ENCODE measurements around the gene ERLEC1.

ERLEC1 gene

DNA sequence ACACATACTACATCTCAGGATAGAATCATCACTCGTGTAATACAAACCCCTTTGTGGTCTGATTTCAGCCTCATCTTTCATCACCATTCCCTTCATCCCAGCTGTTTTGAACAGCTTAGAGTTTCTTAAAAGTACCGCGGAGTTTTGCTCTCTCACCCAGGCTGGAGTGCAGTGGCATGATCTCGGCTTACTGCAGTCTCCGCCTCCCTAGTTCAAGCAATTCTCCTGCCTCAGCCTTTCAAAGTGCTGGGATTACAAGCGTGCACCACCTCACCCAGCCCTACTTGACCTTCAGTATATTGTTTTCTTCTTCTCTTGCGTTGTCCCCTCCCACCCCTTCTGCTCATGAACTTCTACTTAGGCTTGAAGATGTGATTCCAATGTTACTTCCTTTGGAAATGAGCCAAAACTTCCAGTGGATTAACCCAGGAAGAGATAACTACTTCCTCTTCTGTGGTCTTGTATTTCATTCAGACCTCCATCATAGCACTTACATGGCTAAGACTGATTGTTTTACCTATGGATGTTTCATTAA lies 15.8 kb downstream of the ERLEC1 start:
- TF ChIP-seq HDGF (IDR thresholded peaks at IDR 0.05; ENCODE audit: borderline replicate concordance) (no peak), ARNT (IDR thresholded peaks at IDR 0.05) (no peak), FOXM1 (IDR thresholded peaks at IDR 0.05; ENCODE audit: borderline replicate concordance) (no peak), NFRKB (IDR thresholded peaks at IDR 0.05) (no peak), BHLHE40 (IDR thresholded peaks at IDR 0.05; ENCODE audit: borderline replicate concordance) (no peak), LEF1 (IDR thresholded peaks at IDR 0.05; ENCODE audit: borderline replicate concordance) (no peak), ZNF384 (IDR thresholded peaks at IDR 0.05) (no peak), SUZ12 (IDR thresholded peaks at IDR 0.05) (no peak), TARDBP (IDR thresholded peaks at IDR 0.05) (no peak), L3MBTL2 (conservative IDR thresholded peaks at IDR 0.05) (no peak), FOXA1 (IDR thresholded peaks at IDR 0.05) (no peak), FOXK2 (IDR thresholded peaks at IDR 0.05) (no peak), CTBP1 (IDR thresholded peaks at IDR 0.05; ENCODE audit: borderline replicate concordance) (no peak), ELF4 (IDR thresholded peaks at IDR 0.05) (no peak)
- TF ChIP-seq, protein P1, sequence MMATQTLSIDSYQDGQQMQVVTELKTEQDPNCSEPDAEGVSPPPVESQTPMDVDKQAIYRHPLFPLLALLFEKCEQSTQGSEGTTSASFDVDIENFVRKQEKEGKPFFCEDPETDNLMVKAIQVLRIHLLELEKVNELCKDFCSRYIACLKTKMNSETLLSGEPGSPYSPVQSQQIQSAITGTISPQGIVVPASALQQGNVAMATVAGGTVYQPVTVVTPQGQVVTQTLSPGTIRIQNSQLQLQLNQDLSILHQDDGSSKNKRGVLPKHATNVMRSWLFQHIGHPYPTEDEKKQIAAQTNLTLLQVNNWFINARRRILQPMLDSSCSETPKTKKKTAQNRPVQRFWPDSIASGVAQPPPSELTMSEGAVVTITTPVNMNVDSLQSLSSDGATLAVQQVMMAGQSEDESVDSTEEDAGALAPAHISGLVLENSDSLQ (IDR thresholded peaks at IDR 0.05), result no peak
- DNase-seq (ENCODE audit: extremely low spot score), result no peak
- ChIA-PET POLR2A (no interaction called here), CTCF (interaction anchor here (0.5 kb wide), 1 partner anchor 643 kb away, joined by 3 read pairs; no protein-coding TSS in a partner anchor)

GRCh38 chr2:53811601-53812000 lies 24.8 kb downstream of the ERLEC1 start:
- ChIA-PET CTCF (no interaction called here), POLR2A (no interaction called here)
- TF ChIP-seq, protein P1 (IDR thresholded peaks at IDR 0.05), result no peak
- TF ChIP-seq FOXA1 (IDR thresholded peaks at IDR 0.05), result no peak
- no peak for TF ChIP-seq TARDBP (IDR thresholded peaks at IDR 0.05)
- no peak for TF ChIP-seq ZNF384 (IDR thresholded peaks at IDR 0.05)
- DNase-seq (ENCODE audit: extremely low spot score), result no peak

GRCh38 chr2:53813151-53813550 lies 26.3 kb downstream of the ERLEC1 start:
- no peak for DNase-seq (ENCODE audit: extremely low spot score)
- ChIA-PET CTCF (interaction anchor here (0.7 to 1.0 kb wide), 2 partner anchors 147 to 389 kb away, joined by 3 to 10 read pairs; no protein-coding TSS in a partner anchor), POLR2A (no interaction called here)
- no peak for TF ChIP-seq TARDBP (IDR thresholded peaks at IDR 0.05)
- no peak for TF ChIP-seq FOXM1 (IDR thresholded peaks at IDR 0.05; ENCODE audit: borderline replicate concordance)
- no peak for TF ChIP-seq FOXA1 (IDR thresholded peaks at IDR 0.05)
- TF ChIP-seq ARNT (IDR thresholded peaks at IDR 0.05), result no peak
- no peak for TF ChIP-seq ELF4 (IDR thresholded peaks at IDR 0.05)
- no peak for TF ChIP-seq FOXK2 (IDR thresholded peaks at IDR 0.05)
- no peak for TF ChIP-seq L3MBTL2 (conservative IDR thresholded peaks at IDR 0.05)

DNA sequence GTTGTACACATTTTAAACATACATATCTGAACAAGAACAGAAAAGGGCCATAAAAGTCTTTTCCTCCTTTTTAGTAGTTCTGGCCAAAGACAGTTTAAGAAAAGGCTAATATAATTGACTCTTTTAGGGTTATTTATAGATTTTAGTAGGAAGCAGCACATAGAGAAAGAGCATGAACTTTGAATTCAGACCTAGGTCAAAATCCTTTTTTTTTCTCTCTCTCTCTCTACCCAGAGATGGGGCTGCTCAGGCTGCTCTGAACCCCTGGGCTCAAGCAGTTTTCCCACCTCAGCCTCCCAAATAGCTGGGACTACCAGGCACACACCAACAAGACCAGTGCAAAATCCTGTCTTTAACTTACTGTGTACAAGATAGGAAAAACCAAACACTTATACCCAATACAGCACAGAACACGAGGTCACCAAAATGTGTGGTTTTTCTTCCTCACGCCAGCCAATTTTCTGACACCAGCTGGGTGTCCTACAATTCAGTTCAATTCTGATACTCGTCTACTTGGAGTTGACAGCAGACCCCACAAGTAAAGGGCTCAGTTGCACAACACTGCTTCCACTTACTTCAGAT lies 32.1 kb downstream of the ERLEC1 start:
- DNase-seq (ENCODE audit: extremely low spot score), result no peak
- ChIA-PET POLR2A (no interaction called here), CTCF (no interaction called here)
- TF ChIP-seq ARNT (IDR thresholded peaks at IDR 0.05) (no peak), HDGF (IDR thresholded peaks at IDR 0.05; ENCODE audit: borderline replicate concordance) (no peak), ZNF384 (IDR thresholded peaks at IDR 0.05) (no peak), SP1 (IDR thresholded peaks at IDR 0.05) (no peak), LEF1 (IDR thresholded peaks at IDR 0.05; ENCODE audit: borderline replicate concordance) (no peak), ELF4 (IDR thresholded peaks at IDR 0.05) (no peak), CTBP1 (IDR thresholded peaks at IDR 0.05; ENCODE audit: borderline replicate concordance) (no peak), FOXA1 (IDR thresholded peaks at IDR 0.05) (no peak), BHLHE40 (IDR thresholded peaks at IDR 0.05; ENCODE audit: borderline replicate concordance) (no peak), L3MBTL2 (conservative IDR thresholded peaks at IDR 0.05) (no peak), FOXK2 (IDR thresholded peaks at IDR 0.05) (no peak), NFRKB (IDR thresholded peaks at IDR 0.05) (no peak), FOXM1 (IDR thresholded peaks at IDR 0.05; ENCODE audit: borderline replicate concordance) (no peak), SUZ12 (IDR thresholded peaks at IDR 0.05) (no peak), TARDBP (IDR thresholded peaks at IDR 0.05) (no peak)
- TF ChIP-seq, protein P1 (IDR thresholded peaks at IDR 0.05), result no peak

DNA sequence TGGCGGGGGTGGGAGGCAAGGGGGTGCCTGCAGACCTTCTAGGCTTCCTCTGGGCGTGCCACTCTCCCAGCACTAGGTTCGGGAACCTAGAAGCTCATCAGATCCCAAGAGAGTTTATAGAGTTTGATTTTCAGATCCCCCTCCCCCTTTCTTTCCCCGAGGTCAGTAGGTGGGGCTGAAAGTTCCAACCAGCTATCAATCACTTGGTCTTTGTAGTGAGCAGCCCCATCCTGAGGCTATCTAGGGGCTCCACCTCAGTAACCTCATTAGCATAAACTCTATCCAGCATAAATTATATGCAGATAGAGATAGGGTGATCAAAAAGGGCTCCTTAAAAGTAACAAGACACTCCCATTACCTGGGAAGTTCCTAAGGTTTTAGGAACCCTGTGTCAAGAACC lies 32.8 kb downstream of the ERLEC1 start:
- CTCF ChIA-PET, result no interaction called here
- no peak for TF ChIP-seq FOXM1 (IDR thresholded peaks at IDR 0.05; ENCODE audit: borderline replicate concordance)
- TF ChIP-seq ZNF384 (IDR thresholded peaks at IDR 0.05), result no peak
- TF ChIP-seq BHLHE40 (IDR thresholded peaks at IDR 0.05; ENCODE audit: borderline replicate concordance), result no peak
- no peak for TF ChIP-seq LEF1 (IDR thresholded peaks at IDR 0.05; ENCODE audit: borderline replicate concordance)
- no peak for TF ChIP-seq HDGF (IDR thresholded peaks at IDR 0.05; ENCODE audit: borderline replicate concordance)
- no peak for TF ChIP-seq ARNT (IDR thresholded peaks at IDR 0.05)
- no peak for TF ChIP-seq NFRKB (IDR thresholded peaks at IDR 0.05)
- TF ChIP-seq CTBP1 (IDR thresholded peaks at IDR 0.05; ENCODE audit: borderline replicate concordance), result no peak
- no peak for TF ChIP-seq SP1 (IDR thresholded peaks at IDR 0.05)
- TF ChIP-seq TARDBP (IDR thresholded peaks at IDR 0.05), result no peak
- TF ChIP-seq SUZ12 (IDR thresholded peaks at IDR 0.05), result no peak
- no peak for TF ChIP-seq ELF4 (IDR thresholded peaks at IDR 0.05)
- no peak for TF ChIP-seq L3MBTL2 (conservative IDR thresholded peaks at IDR 0.05)
- TF ChIP-seq, protein P1 (IDR thresholded peaks at IDR 0.05), result no peak
- TF ChIP-seq FOXK2 (IDR thresholded peaks at IDR 0.05), result no peak
- no peak for TF ChIP-seq FOXA1 (IDR thresholded peaks at IDR 0.05)
- no peak for DNase-seq (ENCODE audit: extremely low spot score)
- POLR2A ChIA-PET, result no interaction called here

Measured in HEK293T (cell line).